Measurements from ENCODE around the gene CILP2. TPM values are rescaled to one million over a fixed set of nuclear protein-coding genes. Genes with fewer than 3 reads are reported as not detected.

The CILP2 gene
- total and polyA plus RNA-seq, 2 experiments from 2014 or later: 2.2 to 8.4 TPM

GRCh38 chr19:19540064-19540714, 2.1 kb downstream of the CILP2 start:
- H3K4me3 ChIP-seq: no peak overlapping the region
- TF ChIP-seq, protein P1, sequence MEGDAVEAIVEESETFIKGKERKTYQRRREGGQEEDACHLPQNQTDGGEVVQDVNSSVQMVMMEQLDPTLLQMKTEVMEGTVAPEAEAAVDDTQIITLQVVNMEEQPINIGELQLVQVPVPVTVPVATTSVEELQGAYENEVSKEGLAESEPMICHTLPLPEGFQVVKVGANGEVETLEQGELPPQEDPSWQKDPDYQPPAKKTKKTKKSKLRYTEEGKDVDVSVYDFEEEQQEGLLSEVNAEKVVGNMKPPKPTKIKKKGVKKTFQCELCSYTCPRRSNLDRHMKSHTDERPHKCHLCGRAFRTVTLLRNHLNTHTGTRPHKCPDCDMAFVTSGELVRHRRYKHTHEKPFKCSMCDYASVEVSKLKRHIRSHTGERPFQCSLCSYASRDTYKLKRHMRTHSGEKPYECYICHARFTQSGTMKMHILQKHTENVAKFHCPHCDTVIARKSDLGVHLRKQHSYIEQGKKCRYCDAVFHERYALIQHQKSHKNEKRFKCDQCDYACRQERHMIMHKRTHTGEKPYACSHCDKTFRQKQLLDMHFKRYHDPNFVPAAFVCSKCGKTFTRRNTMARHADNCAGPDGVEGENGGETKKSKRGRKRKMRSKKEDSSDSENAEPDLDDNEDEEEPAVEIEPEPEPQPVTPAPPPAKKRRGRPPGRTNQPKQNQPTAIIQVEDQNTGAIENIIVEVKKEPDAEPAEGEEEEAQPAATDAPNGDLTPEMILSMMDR (IDR thresholded peaks at IDR 0.05; ENCODE audit: low read depth, low read length): no peak
- DNase-seq (ENCODE audit: low read depth in 1 of 2, low spot score in 1 of 2): peak in 1 of 2 donors; percentile 79

DNA sequence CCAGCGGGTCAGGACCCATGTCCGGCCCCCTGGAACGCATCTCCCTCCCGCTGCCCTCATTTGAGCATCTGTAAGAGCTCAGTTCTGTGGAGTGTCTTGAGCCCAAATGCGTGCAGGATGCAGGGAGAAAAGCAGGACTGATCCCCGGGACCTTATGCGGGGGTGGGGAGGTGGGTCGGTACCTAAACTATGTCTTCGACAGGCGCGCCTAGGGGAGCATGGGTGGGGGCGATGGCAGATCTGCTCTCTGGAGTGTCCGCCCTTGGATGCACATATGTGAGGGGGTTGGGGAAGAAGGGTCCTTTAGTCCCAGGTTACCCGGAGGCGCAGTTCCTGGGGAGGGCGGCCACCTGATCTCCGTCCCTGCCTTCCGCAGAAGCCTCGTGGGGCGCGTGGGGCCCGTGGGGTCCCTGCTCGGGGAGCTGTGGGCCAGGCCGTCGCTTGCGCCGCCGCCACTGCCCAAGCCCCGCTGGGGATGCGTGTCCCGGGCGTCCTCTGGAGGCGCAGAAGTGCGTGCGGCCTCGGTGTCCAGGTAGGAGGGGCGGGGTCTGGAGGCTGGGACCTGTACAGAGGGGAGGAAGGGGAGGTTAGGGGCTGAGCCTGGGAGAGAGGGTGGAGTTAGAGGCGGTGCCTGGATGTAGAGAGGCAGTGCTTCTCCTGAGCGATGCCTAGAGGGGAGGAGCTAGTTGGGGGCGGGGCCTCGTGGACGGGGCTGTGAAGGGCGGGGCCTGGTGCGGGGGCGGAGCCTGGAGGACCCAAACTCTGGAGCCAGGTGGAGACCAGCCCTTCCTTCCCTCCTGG, 2.9 kb downstream of the CILP2 start:
- Histone ChIP-seq H3K36me3 (no peaks in the 10 kb centered on the region), H3K4me1 (ENCODE audit: low read depth) (no peaks in the 10 kb centered on the region), H3K27me3 (peaks cover 8% of the 10 kb centered on the region), H3K4me3 (no peak overlapping the region), H3K27ac (no peak overlapping the region), H3K9me3 (ENCODE audit: low read depth) (no peaks in the 10 kb centered on the region)
- TF ChIP-seq, protein P1 (IDR thresholded peaks at IDR 0.05; ENCODE audit: low read depth, low read length): no peak
- peak; percentile 35 to 52 for DNase-seq (ENCODE audit: low read depth in 1 of 2, low spot score in 1 of 2)

More at GRCh38 chr19:19540064-19540714, 2.1 kb downstream of the CILP2 start:
- no peaks in the 10 kb centered on the region for H3K4me1 ChIP-seq (ENCODE audit: low read depth)
- no peak overlapping the region for H3K27ac ChIP-seq
- H3K36me3 ChIP-seq: no peaks in the 10 kb centered on the region
- H3K27me3 ChIP-seq: peaks cover 8% of the 10 kb centered on the region
- H3K9me3 ChIP-seq (ENCODE audit: low read depth): no peaks in the 10 kb centered on the region

DNA sequence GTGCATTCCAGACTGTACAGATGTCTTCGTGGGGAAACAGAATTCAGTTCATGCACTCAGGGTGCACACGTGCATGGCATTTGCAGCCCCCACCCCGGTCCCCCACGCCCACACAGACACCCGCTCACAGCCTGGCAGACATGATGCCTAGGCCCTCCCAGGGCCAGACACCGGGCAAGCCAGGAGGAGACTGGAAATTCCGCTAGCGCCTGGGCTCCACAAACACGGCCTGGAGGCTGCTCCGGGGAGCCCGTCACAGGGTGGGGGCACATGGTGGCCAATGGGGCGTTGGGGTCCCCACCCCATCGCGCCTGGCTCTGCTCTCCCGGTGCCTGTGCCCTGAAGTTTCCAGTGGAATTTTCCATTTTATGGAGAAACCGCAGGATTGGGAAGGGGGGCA, 3.6 kb downstream of the CILP2 start:
- Histone ChIP-seq H3K9me3 (ENCODE audit: low read depth) (no peaks in the 10 kb centered on the region), H3K4me3 (no peak overlapping the region), H3K4me1 (ENCODE audit: low read depth) (no peaks in the 10 kb centered on the region), H3K36me3 (no peaks in the 10 kb centered on the region), H3K27me3 (peaks cover 8% of the 10 kb centered on the region), H3K27ac (no peak overlapping the region)
- TF ChIP-seq, protein P1 (IDR thresholded peaks at IDR 0.05; ENCODE audit: low read depth, low read length): no peak
- no peak for DNase-seq (ENCODE audit: low read depth in 1 of 2, low spot score in 1 of 2)

DNA sequence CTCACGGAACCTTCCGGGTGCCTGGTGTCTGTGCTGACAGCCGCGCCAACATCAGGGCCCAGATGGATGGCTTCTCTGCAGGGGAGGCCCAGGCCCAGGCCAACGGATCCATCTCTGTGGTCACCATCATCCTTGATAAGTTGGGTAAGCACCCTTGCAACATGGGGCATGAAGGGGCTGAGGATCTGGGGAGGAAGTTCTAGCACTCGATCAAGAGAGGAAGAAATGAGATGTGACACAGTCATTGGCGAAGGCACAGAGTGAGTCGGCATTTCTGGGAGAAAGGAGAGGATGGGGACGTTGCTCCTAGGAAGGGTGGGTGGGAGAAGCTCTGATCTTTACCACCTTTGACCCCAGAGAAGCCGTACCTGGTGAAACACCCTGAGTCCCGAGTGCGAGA, 4.4 kb downstream of the CILP2 start:
- no peaks in the 10 kb centered on the region for H3K36me3 ChIP-seq
- H3K4me1 ChIP-seq (ENCODE audit: low read depth): no peaks in the 10 kb centered on the region
- no peak for DNase-seq (ENCODE audit: low read depth in 1 of 2, low spot score in 1 of 2)
- TF ChIP-seq, protein P1 (IDR thresholded peaks at IDR 0.05; ENCODE audit: low read depth, low read length): no peak
- H3K27me3 ChIP-seq: peaks cover 8% of the 10 kb centered on the region
- H3K27ac ChIP-seq: no peak overlapping the region
- no peaks in the 10 kb centered on the region for H3K9me3 ChIP-seq (ENCODE audit: low read depth)
- H3K4me3 ChIP-seq: no peak overlapping the region

DNA sequence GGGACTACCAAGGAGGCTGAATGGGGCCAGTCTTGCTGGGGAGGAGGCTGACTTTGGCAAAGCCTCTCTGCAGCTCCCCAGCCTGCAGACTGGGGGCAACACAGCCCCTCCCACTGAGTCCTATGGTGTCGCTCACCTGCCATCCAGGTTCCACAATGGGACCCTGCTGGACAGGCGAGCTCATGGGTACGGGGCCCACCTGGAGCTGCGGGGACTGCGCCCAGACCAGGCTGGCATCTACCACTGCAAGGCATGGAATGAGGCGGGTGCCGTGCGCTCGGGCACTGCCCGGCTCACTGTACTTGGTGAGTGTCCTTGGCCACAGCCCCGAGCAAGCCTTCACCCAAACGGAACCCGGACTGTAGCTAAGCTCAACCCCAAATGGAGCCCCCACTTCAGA, 5.0 kb downstream of the CILP2 start:
- Histone ChIP-seq H3K9me3 (ENCODE audit: low read depth) (no peaks in the 10 kb centered on the region), H3K36me3 (no peaks in the 10 kb centered on the region), H3K4me1 (ENCODE audit: low read depth) (no peaks in the 10 kb centered on the region), H3K4me3 (no peak overlapping the region), H3K27ac (no peak overlapping the region), H3K27me3 (peaks cover 8% of the 10 kb centered on the region)
- TF ChIP-seq, protein P1 (IDR thresholded peaks at IDR 0.05; ENCODE audit: low read depth, low read length): no peak
- no peak for DNase-seq (ENCODE audit: low read depth in 1 of 2, low spot score in 1 of 2)

Measured in cardiac muscle cell (in vitro differentiated cells and primary cell).